ENCODE measurements around the gene NAT16. TPM values are rescaled to one million over a fixed set of nuclear protein-coding genes. Genes with fewer than 3 reads are reported as not detected.
"Not testable (repeated sequence)": the region's sequence is repeated elsewhere in the genome, so short reads cannot be mapped to it uniquely, and the experiment has no call there.

The NAT16 gene
- total RNA-seq, 1 experiment from 2014 or later = not detected

DNA sequence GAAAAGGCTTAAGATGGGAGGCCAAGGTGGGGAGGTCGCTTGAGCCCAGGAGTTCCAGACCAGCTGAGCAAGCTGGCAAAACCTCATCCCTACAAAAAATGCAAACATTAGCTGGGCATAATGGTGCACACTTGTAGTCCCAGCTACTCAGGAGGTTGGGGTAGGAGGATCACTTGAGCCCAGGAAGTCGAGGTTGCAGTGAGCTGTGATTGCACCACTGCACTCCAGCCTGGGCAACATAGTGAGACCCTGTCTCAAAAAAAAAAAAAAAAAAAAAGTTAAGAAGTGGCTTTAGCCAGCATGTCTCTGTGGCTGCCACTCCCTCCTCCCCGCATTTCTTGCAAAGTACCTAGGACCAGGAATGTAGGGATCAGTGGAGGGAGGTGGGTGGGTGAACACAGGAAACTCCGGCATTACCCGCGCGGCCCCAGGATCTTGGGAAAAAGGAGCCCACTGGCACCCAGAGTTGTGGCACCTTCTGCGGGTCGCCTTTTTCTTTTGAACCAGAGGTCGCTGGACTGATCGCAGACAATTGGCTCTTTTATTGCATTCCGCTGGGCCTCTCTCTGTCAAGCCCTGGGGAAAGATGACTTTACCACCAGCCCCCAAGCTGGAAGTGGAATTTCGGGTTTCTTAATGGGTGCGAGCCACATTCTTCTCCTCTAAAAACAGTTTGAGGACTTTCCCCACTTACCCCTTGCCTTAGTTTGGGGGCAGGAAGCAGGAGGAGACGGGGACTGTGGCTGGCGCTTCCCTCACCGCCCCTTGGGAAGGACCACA, 18.2 kb downstream of the NAT16 start:
- DNase-seq (ENCODE audit: low read depth) = no peak

DNA sequence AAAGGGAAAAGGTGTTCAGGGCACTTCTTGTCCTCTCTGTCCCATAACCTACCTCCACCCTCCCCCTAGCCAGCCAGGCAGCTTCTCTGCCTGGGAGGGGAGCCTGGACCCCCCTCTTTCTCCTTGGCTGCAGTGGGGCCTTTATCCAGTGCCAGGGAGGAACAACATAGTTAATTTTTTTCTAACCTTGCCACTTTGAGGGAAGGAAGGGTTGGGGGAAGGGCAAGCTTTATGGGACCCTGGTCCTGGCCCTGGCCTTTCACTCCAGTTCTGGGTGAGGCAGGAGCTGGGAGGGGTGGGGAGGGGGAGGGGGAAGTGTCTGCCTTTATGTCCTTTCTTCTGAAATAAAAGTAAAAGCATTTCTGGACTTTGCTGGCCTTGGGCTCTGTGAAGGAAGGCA, 19.2 kb downstream of the NAT16 start:
- no peak for DNase-seq (ENCODE audit: low read depth)

DNA sequence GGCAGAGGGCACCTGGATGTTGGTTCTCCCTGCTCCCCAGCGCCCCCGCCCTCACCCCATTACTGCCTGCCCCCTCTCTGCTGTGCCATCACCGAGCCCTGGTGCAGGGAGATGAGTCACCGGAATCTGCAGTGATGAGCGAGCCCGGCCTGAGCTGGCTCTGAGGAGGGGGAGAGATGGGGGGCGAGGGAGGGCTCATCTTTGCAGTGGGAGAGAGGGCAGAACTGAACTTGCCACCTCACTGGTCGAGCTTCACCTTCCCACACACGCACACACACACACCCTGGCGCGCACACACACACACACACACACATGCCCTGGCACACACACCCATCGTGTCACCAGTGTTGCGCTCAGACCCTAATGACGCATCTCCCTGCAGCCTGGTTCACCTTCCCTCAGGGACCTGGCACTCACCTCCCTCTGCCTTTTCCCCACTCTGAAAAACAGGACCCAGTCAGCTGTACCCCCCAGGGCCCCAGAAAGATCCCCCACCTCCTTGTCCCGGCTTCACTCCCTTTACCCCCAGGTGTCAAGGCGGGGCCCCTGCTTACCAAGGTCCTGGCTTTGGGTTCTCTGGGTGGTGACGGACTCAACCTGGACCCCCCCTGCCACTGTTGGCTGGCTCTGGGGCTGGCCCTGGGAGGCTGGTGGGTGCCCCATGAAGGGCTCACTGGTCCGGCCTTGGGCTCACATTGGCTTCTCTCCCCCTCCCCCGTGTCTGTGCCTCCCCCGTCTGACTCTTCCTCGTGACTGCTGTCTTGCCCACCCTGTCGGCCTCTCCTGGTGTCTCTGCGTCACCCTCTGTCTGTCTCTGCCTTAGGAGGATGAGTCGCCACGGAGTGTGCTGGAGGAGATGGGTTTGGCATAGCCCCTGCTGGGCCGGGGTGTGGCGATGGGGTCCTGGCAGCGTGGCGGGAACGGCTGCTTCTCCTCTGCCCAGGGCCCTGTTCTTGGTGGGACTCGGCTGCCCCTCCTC, 20.1 kb downstream of the NAT16 start:
- peak; percentile 84 for DNase-seq (ENCODE audit: low read depth)

DNA sequence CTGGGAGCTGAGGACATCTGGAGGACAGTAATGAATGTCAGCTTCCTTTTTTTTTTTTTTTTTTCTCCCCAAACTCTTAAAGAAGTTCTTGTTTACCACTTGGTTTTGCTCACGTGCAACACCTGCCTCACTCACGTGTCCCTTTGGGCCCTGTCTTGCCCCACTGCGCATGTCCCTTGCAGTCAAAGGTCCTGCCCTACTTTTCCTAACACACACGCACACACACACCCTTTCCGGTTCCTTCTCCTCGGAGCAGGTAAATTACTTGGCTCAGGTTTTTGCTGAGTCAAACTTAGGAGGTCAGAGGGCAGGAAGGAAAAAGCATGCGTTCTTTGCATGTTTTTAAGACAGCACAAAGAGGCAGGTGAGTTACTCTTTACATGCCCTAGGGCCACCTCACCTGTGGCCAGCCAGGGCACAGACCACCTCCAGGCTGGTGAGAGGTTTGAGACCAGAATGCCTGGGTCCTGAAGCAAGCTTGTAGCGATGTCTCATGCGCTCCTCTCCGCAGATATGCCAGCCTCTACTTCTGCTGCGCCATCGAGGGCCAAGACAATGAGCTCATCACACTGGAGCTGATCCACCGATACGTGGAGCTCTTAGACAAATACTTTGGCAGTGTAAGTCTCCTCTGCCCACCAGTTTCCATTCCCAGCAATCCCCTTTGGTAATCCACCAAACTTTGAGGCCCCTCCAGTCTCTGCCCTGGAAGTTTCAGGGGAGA, 23.1 kb downstream of the NAT16 start:
- no peak for DNase-seq (ENCODE audit: low read depth)

DNA sequence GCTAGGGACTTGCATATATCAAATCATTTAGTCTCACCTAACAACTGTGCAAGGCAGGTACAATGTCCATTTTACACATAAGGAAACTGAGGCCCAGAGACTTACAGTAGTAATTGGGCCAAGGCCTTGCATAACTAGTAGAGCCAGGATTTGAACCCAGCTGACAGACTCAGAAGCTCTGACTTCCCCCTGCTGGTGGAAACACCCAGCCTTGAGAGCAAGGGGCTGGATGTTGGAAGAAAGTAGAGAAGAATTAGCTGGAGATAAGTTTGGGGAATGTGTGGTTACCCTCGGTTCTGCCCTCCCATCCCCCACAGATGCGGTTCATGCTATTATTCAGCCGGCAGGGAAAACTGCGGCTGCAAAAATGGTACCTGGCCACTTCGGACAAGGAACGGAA, 23.8 kb downstream of the NAT16 start:
- DNase-seq (ENCODE audit: low read depth) = no peak

DNA sequence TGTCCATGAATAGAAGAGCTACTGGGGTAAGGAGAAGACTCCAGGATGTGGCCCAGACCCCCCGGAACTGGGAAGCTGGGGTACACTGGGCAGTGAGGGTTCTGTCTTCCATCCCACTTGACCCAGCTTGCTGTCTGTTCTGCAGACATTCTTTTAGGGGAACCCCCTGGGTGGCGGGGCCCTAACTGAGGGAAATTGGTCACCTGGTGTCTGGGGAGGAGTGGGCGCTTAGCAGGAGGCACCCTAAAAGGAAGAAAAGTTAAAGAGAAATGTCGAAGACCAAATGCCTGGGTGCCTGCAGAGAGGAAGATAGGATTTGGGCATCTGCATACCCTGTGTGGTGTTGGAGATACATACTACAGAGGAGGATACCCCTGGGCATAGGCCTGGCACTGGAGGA, 24.8 kb downstream of the NAT16 start:
- DNase-seq (ENCODE audit: low read depth) = no peak

DNA sequence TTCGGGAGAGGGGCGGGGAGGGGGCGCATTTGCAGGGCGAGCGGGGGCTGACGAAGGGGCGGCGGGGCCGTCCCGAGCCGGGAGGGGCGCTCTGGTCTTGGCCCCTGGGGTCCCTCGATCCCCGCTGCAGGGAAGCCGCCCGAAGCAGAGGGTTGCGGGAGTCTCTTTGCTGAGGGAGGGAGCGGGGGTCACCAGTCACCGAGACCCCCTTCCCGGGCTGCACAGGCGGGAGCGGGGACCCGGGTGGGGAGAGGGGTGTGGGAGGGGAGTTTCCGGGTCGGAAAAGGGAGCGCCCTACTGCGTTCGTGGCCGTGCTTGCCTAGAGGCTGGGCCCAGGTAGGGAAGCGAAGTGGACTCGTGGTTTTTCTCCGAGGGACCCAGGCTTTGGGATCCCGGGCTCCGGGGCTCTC, 25.4 kb downstream of the NAT16 start:
- no peak for DNase-seq (ENCODE audit: low read depth)

DNA sequence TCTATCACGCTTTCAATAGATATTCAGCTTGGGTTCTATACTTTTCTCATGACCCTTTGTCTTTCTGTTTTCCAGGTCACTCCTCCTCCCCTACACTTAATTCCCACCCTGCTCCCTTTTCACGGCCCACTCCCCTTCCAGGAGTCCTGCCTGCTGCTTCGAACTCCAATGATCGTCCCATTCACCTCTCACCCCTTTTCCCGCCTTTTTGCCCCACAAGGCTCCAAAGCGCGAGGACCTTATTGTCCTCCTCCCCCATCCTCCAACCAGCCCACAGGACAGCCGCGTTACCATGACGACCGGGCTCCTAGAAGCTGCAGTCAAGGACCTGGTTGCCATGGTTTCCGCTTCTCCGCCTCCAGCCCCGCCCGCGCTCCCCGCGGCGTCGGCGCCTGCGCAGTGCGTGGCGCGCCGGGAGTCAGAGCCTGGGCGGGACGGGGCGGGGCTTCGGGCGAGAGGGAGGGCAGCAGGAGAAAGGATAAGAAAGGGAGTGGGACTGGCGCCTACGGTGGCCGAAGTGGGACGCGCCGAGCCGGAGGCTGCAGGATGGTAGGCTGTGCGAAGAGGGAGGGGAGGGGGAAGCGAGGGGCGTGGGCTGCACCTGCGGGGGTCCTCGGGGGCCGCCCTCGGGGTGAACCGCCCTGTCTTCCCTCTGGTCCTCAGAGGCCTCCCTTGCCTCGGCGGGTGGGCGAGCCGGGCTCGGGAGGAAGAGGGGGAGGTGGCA, 26.0 kb downstream of the NAT16 start, which contains the start of gene AP1S1:
TSS of gene AP1S1 (plus strand) at position 508 of the 724 bp plus-strand sequence. CDS start at position 547, 39 bp downstream.
- peak; percentile 98 for DNase-seq (ENCODE audit: low read depth)

DNA sequence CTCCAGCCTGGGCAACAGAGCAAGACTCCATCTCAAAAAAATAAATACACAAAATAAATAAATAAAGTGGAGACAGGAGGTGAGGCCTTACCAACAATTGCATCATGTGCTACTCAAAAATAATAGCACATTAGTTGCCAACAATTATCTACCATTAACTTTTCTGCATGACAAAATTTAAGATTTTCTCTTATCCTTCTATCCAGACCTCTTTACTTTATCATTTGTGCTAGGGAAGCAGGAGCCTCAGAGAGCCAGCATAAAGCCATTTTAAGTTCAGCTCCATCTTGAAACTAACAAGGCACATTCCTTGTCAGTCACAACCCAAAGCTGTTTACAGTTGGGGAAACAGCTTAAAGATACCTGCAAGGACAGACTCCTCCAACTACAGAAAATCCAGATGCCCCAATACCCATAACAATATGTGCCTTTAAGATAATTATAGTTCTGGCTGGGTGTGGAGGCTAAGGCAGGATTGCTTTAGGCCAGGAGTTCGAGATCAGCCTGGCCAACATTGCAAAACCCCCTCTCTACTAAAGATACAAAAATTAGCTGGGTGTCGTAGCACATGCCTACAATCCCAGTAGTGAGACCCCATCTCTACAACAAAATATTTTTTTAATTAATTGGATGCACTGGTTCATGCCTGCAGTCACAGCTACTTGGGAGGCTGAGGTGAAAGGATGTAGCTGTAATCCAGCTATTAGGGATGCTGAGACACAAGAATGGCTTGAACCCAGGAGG, 28.0 kb downstream of the NAT16 start:
- no peak for DNase-seq (ENCODE audit: low read depth)

DNA sequence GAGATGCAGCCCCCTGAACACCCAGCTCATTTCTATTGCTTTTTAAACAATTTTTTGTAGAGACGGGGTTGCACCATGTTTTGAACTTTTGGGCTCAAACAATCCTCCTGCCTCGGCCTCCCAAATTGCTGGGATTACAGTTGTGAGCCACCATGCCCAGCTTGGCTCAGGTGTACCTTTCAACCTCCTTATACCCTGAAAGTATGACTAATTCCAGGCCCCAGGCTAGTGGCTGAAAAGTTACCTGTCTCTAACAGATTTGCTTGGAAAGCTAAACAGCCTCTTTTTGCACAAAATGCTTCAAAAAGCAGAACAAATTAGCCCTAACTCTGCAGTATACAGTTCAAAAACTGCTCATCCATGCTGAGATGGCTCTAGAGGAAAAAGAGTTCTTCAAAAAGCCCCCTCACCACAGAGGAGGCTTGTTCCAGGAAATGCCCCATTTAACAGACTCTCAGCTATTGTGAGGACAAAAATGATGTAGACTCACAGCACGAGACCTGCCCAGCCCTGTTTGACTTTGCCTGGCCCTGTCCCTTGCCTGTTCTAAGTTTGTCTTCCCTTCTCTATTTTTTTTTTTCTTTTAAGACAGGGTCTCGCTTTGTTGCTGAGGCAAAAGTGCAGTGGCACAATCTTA, 39.2 kb downstream of the NAT16 start:
- DNase-seq (ENCODE audit: low read depth) = no peak

DNA sequence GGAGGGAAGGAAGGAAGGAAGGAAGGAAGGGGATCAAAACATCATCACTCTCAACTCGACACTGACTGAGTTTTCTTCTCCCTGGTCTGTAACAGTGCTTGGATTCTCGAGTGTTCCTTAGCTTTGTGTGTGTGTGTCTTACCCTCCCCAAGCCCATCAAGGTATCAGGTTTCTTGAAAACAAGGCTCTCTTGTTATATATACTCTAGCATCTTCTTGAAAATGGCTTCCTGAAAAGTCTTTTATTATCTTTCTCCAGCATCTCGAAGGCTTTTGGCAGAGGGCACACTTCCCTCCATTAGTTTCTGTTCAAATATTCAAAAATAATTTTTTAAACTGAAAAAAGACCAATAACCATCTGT, 39.8 kb downstream of the NAT16 start:
- peak; percentile 55 for DNase-seq (ENCODE audit: low read depth)

DNA sequence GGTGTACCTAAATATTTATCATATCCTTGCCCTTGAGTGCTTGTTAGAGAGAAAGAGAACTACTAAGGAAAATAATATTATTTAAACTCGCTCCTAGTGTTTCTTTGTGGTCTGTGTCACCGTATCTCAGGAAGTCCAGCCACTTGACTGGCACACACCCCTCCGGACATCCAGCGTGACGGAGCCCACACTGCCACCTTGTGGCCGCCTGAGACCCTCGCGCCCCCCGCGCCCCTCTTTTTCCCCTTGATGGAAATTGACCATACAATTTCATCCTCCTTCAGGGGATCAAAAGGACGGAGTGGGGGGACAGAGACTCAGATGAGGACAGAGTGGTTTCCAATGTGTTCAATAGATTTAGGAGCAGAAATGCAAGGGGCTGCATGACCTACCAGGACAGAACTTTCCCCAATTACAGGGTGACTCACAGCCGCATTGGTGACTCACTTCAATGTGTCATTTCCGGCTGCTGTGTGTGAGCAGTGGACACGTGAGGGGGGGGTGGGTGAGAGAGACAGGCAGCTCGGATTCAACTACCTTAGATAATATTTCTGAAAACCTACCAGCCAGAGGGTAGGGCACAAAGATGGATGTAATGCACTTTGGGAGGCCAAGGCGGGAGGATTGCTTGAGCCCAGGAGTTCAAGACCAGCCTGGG, 41.8 kb downstream of the NAT16 start:
- DNase-seq (ENCODE audit: low read depth) = peak; percentile 97

DNA sequence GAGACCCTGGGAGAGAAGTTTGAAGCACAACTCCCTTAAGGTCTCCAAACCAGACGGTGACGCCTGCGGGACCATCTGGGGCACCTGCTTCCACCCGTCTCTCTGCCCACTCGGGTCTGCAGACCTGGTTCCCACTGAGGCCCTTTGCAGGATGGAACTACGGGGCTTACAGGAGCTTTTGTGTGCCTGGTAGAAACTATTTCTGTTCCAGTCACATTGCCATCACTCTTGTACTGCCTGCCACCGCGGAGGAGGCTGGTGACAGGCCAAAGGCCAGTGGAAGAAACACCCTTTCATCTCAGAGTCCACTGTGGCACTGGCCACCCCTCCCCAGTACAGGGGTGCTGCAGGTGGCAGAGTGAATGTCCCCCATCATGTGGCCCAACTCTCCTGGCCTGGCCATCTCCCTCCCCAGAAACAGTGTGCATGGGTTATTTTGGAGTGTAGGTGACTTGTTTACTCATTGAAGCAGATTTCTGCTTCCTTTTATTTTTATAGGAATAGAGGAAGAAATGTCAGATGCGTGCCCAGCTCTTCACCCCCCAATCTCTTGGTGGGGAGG, 42.4 kb downstream of the NAT16 start:
- no peak for DNase-seq (ENCODE audit: low read depth)

DNA sequence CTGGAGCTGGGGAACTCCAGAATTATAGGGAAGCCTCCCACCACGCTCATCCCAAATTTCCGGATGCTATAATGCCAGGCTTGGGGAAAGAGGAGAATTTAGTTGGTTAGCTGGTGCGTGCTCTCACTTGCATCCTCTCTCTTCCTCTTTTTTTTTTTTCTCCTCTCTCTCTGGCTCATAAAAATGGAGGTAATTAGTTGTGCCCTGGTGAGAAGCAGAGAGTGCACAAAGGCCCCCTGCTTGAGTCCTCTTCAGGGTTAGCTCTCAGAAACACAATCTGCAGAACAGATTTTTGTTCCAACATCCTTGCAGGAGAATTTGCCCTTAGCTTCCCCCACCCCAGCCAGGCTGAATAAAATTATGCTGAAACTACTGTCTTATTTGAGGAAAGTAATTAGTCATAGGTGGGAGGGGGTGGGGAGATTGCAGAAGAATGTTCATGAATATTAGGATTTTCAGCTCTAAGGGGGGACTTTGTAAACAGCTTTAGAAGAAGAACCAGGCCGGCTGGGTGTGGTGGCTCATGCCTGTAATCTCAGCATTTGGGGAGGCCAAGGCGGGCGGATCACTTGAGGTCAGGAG, 45.6 kb downstream of the NAT16 start:
- no peak for DNase-seq (ENCODE audit: low read depth)

DNA sequence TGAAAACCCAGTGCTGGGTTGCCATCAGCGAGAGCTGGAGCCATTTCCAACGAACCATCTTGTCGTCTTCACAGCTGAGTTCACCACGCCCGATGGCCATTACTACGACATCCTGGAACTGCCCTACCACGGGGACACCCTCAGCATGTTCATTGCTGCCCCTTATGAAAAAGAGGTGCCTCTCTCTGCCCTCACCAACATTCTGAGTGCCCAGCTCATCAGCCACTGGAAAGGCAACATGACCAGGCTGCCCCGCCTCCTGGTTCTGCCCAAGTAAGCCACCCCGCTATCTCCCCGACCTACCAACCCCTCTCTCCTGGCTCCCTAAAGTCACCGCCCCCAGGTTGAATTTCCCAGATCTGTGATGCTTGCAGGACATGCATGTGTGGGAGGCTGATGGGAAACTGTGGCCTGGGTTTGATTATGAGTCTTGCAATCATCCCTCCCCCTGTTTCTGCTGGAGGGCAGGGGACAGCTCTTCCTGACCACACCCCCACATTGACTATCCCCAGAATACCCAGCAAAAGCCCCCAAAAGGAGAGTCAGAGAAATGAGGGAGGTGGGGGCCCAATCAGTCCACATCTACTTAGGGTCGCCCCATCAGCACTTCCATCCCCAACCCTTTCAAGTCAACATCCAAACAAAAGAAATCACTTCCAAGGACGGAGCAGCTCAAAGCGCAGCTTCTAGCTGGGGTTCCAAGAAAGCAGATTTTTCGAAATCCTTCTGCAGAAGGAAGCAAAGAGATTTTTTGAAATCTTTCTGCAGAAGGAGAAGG, 46.3 kb downstream of the NAT16 start:
- DNase-seq (ENCODE audit: low read depth) = no peak

DNA sequence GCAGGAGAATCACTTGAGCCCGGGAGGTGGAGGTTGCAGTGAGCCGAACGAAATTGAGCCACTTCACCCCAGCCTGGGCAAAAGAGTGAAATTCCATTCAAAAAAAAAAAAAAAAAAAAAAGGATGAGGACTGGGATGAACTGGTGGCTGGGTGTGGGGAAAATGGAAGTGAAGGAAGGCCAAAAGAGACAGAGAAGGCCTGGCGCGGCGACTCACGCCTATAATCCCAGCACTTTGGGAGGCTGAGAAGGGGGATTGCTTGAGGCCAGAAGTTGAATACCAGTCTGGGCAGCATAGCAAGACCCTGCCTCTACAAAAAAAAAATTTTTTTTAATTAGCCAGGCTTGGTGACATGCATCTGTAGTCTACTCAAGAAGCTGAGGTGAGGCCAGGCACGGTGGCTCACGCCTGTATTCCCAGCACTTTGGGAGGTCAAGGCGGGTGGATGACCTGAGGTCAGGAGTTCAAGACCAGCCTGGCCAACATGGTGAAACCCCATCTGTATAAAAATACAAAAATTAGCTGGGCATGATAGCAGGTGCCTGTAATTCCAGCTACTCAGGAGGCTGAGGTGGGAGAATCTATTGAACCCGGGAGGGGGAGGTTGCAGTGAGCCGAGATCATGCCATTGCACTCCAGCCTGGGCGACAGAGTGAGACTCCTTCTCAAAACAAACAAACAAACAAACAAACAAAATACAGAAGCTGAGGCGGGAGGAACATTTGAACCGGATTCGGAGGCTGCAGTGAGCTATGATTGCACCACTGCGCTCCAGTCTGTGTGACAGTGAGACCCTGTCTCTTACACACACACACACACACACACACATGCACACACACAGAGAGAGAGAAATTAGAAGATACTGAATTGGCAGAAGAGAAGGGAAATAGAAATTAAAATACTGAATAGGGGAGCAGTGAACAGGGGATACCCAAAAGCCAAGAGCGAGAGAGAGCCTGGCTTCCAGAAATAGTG, 47.2 kb downstream of the NAT16 start:
- DNase-seq (ENCODE audit: low read depth) = not testable (repeated sequence)

Data from HT1080 (cell line).